Spleen (tissue), 11 donors: ENCODE results near the gene TIMM17B. TPM values are rescaled to one million over a fixed set of nuclear protein-coding genes. Genes with fewer than 3 reads are reported as not detected.

ENCODE experiments used
- DNase-seq: peaks from one replicate; pipeline ENCODE4 v3.0.0-alpha.2; 2020
- H3K27ac ChIP-seq, 8 donors: fragments of 200-600 bp; sonication (generic) in 7 of 8; 1 replicate in 4 of 8; 2 replicates in 4 of 8; pipeline versions ENCODE4 v1.5.0 to v1.8.0; 2016 to 2021; ENCODE audit warnings: inconsistent platforms in 4 of 8, mild to moderate bottlenecking in 4 of 8, moderate library complexity in 1 of 8
- H3K27me3 ChIP-seq, 7 donors: fragments of 200-600 bp; sonication (generic) in 6 of 7; replicated peaks in 1 of 7; 1 replicate in 4 of 7; 2 replicates in 3 of 7; pipeline versions ENCODE4 v1.5.0 to v1.8.0; 2016 to 2021; ENCODE audit warnings: inconsistent platforms in 3 of 7, mild to moderate bottlenecking in 1 of 7
- H3K36me3 ChIP-seq, 6 donors: fragments of 200-600 bp; sonication (generic) in 5 of 6; 1 replicate in 4 of 6; 2 replicates in 2 of 6; pipeline versions ENCODE4 v1.5.0 to v1.8.0; 2016 to 2021; ENCODE audit warnings: inconsistent platforms in 2 of 6
- H3K4me1 ChIP-seq, 6 donors: fragments of 200-600 bp; sonication (generic) in 5 of 6; 1 replicate in 3 of 6; 2 replicates in 3 of 6; pipeline versions ENCODE4 v1.5.0 to v1.8.0; 2016 to 2021; ENCODE audit warnings: inconsistent platforms in 3 of 6
- H3K4me3 ChIP-seq, 8 donors: fragments of 200-600 bp; sonication (generic) in 7 of 8; 1 replicate in 4 of 8; 2 replicates in 4 of 8; pipeline versions ENCODE4 v1.5.0 to v1.8.0; 2016 to 2021; ENCODE audit warnings: inconsistent platforms in 4 of 8, mild to moderate bottlenecking in 4 of 8, moderate library complexity in 2 of 8
- H3K9me3 ChIP-seq, 8 donors: fragments of 200-600 bp; sonication (generic) in 7 of 8; 1 replicate in 4 of 8; 2 replicates in 4 of 8; pipeline versions ENCODE4 v1.5.0 to v1.8.0; 2016 to 2021; ENCODE audit warnings: inconsistent platforms in 4 of 8
- CTCF ChIP-seq, 11 experiments: fragments of 200-600 bp in 7 of 11; fragments of 450-650 bp in 4 of 11; sonication (generic) in 4 of 11; IDR thresholded peaks in 8 of 11; conservative IDR thresholded peaks in 3 of 11; 1 replicate in 7 of 11; 2 replicates in 4 of 11; pipeline versions ENCODE4 v1.4.0 to v1.8.0; 2016 to 2021; ENCODE audit warnings: antibody characterized with exemption in 11 of 11, inconsistent platforms in 4 of 11, mild to moderate bottlenecking in 1 of 11
- POLR2A ChIP-seq, 3 donors: fragments of 450-650 bp; IDR thresholded peaks; one replicate each; pipeline ENCODE4 v1.5.1; 2017; ENCODE audit warnings: antibody characterized with exemption in 3 of 3, mild to moderate bottlenecking in 1 of 3
- POLR2AphosphoS5 ChIP-seq, 3 donors: sonication (generic); formaldehyde crosslinking; IDR thresholded peaks; one replicate each; pipeline ENCODE4 v1.5.1; 2017; ENCODE audit warnings: antibody characterized with exemption in 3 of 3
- WGBS, 5 donors: extraction: QIAGEN DNeasy Blood & Tissue Kit in 3 of 5; methylation state at CpG; one replicate each; pipeline versions ENCODE4 v1.1.5 to v1.1.7; 2013 to 2018; 5-methylcytosine and 5-hydroxymethylcytosine counted together
- intact Hi-C: fragments of 100-400 bp; cut with DNase I; formaldehyde crosslinking; loops from one replicate; pipeline ENCODE4 v1.15.0; 2023; ENCODE audit warnings: low total_unique reads
- polyA plus RNA-seq, 3 donors: library from polyadenylated mRNA; stranded (reverse); fragments of 200-250 nt; gene quantifications; one replicate each; pipeline ENCODE4 v1.2.1, GENCODE V29; 2013
- total RNA-seq, 7 donors: library from RNA; depleted of rRNA in 3 of 7; stranded (reverse); fragments of >200 nt in 3 of 7; fragmentation: NEBNext Ultra II Directional in 4 of 7; extraction: Animal tissue kit (Norgen Biotek cat#: 25700) in 4 of 7; gene quantifications; one replicate each; pipeline versions ENCODE4 v1.1.0 to v1.2.1, GENCODE V29; 2016 to 2021
- donor health status: healthy with polysubstance abuse.
- donor health status: DM: no; HTN: no; CAD: no; lungs with moderate emphysema.
- donor health status: DM: no; HTN: no; CAD: no.
- donor health status: Bipolar disorder and iron deficiency.
- donor health status: healthy.
- donor health status: DM: no; HTN: no; CAD: no.
- donor health status: DM: yes; HTN: yes; CAD: no.

The TIMM17B gene
- total and polyA plus RNA-seq, 10 donors: 29.3 to 68.8 (median 39.5) TPM

- Histone ChIP-seq H3K27me3 (peaks cover 0 to 3% (median 0%) of the 10 kb centered on the region in 7 donors), H3K4me3 (peak overlapping the region; percentile 47 to 81 (median 54)), H3K36me3 (peaks cover 0 to 52% (median 16%) of the 10 kb centered on the region in 6 donors), H3K27ac (peak overlapping the region in 7 of 8 donors; percentile 92 to 98 (median 96)), H3K9me3 (peaks cover 0 to 7% (median 0%) of the 10 kb centered on the region in 8 donors), H3K4me1 (peaks cover 2 to 47% (median 25%) of the 10 kb centered on the region in 6 donors)
- TF ChIP-seq CTCF (IDR thresholded peaks at IDR 0.05 in 8 of 11, conservative IDR thresholded peaks at IDR 0.05 in 3 of 11): no peak
- no peak for TF ChIP-seq POLR2AphosphoS5 (IDR thresholded peaks at IDR 0.05)
- no peak for TF ChIP-seq POLR2A (IDR thresholded peaks at IDR 0.05)
- peak; percentile 58 for DNase-seq
- intact Hi-C loops: loop anchor here (10.0 kb wide), 2 partner anchors 48 to 92 kb away; partner anchors contain the start of gene HDAC6
- 51 to 68% (median 60%) methylated on average over 9 of the region's 9 CpGs for WGBS, 5 donors
These were observed 957 bp downstream of the TIMM17B start for GRCh38 chrX:48896611-48897011.

DNA sequence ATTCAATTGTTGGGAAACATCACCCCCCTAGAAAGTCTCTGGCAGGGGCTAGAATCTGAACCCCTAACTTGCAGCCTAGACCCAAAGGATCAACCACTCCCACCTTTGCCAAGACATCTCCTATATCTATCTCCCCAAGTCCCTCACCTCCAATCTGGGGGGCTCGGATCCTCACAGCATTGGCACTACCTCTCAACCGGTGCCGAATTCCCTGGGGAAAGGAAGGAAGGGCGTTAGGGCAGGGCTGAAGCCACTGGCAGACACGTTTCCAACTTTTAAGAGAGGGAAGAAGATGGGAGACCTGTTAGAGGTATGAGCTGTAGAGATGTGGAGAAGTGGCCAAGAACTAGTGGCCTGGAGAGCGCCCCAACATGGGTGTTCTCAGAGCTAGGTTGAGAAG, 2.7 kb downstream of the TIMM17B start:
- TF ChIP-seq POLR2AphosphoS5 (IDR thresholded peaks at IDR 0.05) (no peak), POLR2A (IDR thresholded peaks at IDR 0.05) (no peak), CTCF (IDR thresholded peaks at IDR 0.05 in 8 of 11, conservative IDR thresholded peaks at IDR 0.05 in 3 of 11) (no peak)
- H3K4me1 ChIP-seq: peaks cover 2 to 51% (median 26%) of the 10 kb centered on the region in 6 donors
- DNase-seq: no peak
- intact Hi-C loops: loop anchor here (10.0 kb wide), 2 partner anchors 50 to 90 kb away; partner anchors contain the start of gene HDAC6
- peaks cover 0 to 36% (median 12%) of the 10 kb centered on the region in 6 donors for H3K36me3 ChIP-seq
- WGBS, 5 donors: 71 to 84% (median 77%) methylated on average over 4 to 6 of the region's 6 CpGs
- H3K27me3 ChIP-seq: peaks cover 0 to 7% (median 0%) of the 10 kb centered on the region in 7 donors
- no peak overlapping the region for H3K4me3 ChIP-seq
- H3K27ac ChIP-seq: no peak overlapping the region
- peaks cover 0 to 7% (median 0%) of the 10 kb centered on the region in 8 donors for H3K9me3 ChIP-seq

DNA sequence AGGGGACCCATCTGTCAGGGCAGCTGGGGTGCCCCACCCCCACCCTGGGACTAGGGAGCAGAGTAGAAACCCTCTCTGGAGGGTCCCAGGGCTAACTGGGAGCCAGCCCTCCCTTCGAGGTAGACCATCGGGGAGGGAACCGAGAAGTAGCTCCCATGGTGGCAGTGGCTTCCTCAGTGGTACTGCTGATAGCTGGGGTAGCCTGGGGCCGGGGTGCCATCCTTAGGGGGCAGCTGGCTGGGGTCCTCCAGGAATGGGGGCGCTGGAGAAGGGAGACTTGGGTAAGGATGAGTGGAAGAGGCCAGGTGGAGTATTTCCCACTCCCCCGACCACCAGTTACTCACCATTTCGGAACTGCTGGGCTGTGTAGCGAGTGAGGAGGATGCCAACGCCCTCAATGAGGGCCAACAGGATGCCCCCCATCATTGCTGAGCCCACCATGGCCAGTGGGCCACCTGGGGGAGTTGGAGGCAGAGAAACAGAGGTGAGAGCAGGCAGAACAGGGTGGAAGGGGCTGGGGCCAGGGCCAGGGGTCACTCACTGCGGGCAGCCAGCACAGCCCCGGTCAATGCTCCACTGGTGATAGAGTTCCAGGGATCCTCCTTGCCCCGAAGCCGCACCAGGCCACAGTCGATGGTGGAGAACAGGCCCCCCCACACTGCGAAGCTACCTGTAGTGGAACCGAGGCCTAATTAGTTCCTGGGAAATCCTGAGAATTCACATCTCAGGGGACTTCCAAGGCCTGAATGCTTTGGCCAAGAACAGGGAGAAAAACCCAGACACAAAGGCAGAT, 3.8 kb downstream of the TIMM17B start:
- Histone ChIP-seq H3K4me1 (peaks cover 0 to 40% (median 18%) of the 10 kb centered on the region in 6 donors), H3K27me3 (peaks cover 0 to 7% (median 0%) of the 10 kb centered on the region in 7 donors), H3K9me3 (peaks cover 0 to 7% (median 0%) of the 10 kb centered on the region in 8 donors), H3K36me3 (peaks cover 0 to 27% (median 9%) of the 10 kb centered on the region in 6 donors), H3K27ac (no peak overlapping the region), H3K4me3 (no peak overlapping the region)
- DNase-seq: peak; percentile 71
- 81 to 96% (median 87%) methylated on average over 6 to 16 of the region's 16 CpGs for WGBS, 5 donors
- TF ChIP-seq POLR2AphosphoS5 (IDR thresholded peaks at IDR 0.05) (no peak), CTCF (IDR thresholded peaks at IDR 0.05 in 8 of 11, conservative IDR thresholded peaks at IDR 0.05 in 3 of 11) (no peak), POLR2A (IDR thresholded peaks at IDR 0.05) (no peak)
- intact Hi-C loops: loop anchor here (10.0 kb wide), 2 partner anchors 51 to 89 kb away; partner anchors contain the start of gene HDAC6

GRCh38 chrX:48892896-48893295, 4.7 kb downstream of the TIMM17B start:
- Histone ChIP-seq H3K36me3 (peaks cover 0 to 27% (median 9%) of the 10 kb centered on the region in 6 donors), H3K27ac (no peak overlapping the region), H3K9me3 (peaks cover 0 to 7% (median 0%) of the 10 kb centered on the region in 8 donors), H3K4me3 (no peak overlapping the region), H3K4me1 (peaks cover 0 to 35% (median 14%) of the 10 kb centered on the region in 6 donors), H3K27me3 (peaks cover 0 to 7% (median 0%) of the 10 kb centered on the region in 7 donors)
- 63 to 90% (median 81%) methylated on average over 3 to 4 of the region's 4 CpGs for WGBS, 5 donors
- TF ChIP-seq CTCF (IDR thresholded peaks at IDR 0.05 in 8 of 11, conservative IDR thresholded peaks at IDR 0.05 in 3 of 11) (no peak), POLR2A (IDR thresholded peaks at IDR 0.05) (no peak), POLR2AphosphoS5 (IDR thresholded peaks at IDR 0.05) (no peak)
- intact Hi-C loops: loop anchor here (10.0 kb wide), 2 partner anchors 52 to 88 kb away; partner anchors contain the start of gene HDAC6
- DNase-seq: no peak
